Stimulated activated naive CD8-positive, alpha-beta T cell treated with anti-CD3 and anti-CD28 coated beads, Interleukin-15, Interleukin-2, amounts not matched to agents 100 U/mL and 50 U/mL, for 24 hours (primary cell): ENCODE results near the gene PYGO1.
"Not testable (repeated sequence)": the region's sequence is repeated elsewhere in the genome, so short reads cannot be mapped to it uniquely, and the experiment has no call there.

Experiments used
- ATAC-seq: fragments of 150-1000 bp; cut with Tn5 transposase; one replicate; pipeline ENCODE4 v1.10.0; 2021
- DNase-seq: peaks from one replicate; pipeline ENCODE4 v3.0.0; 2021

Gene PYGO1

GRCh38 chr15:55588070-55588814 lies at the start of gene PYGO1:
Gene PYGO1 (minus strand): TSS chr15:55588345. CDS start chr15:55587883, 462 bp downstream.
- peak; percentile 48 for DNase-seq
- ATAC-seq: peak; percentile 86

GRCh38 chr15:55637086-55637485 lies 48.9 kb upstream of the PYGO1 start:
- ATAC-seq: no peak
- DNase-seq: no peak

GRCh38 chr15:55633731-55634130 lies 45.6 kb upstream of the PYGO1 start:
- ATAC-seq (no peak), DNase-seq (no peak)

- ATAC-seq: no peak
- DNase-seq: no peak
Observed at GRCh38 chr15:55632434-55632833, 44.3 kb upstream of the PYGO1 start.

- no peak for ATAC-seq
- DNase-seq: no peak
Observed at GRCh38 chr15:55630858-55631257, 42.7 kb upstream of the PYGO1 start.

- DNase-seq (no peak), ATAC-seq (no peak)
Observed at GRCh38 chr15:55628369-55628730, 40.2 kb upstream of the PYGO1 start.

GRCh38 chr15:55627730-55628368 lies 39.7 kb upstream of the PYGO1 start:
- no peak for ATAC-seq
- DNase-seq: no peak

GRCh38 chr15:55619783-55620182 lies 31.6 kb upstream of the PYGO1 start:
- DNase-seq (no peak), ATAC-seq (no peak)

GRCh38 chr15:55618387-55618786 lies 30.2 kb upstream of the PYGO1 start:
- ATAC-seq: no peak
- no peak for DNase-seq

GRCh38 chr15:55615445-55615844 lies 27.3 kb upstream of the PYGO1 start:
- no peak for DNase-seq
- no peak for ATAC-seq

GRCh38 chr15:55613727-55614126 lies 25.6 kb upstream of the PYGO1 start:
- no peak for DNase-seq
- ATAC-seq: no peak

- ATAC-seq (no peak), DNase-seq (no peak)
Observed at GRCh38 chr15:55606214-55606613, 18.1 kb upstream of the PYGO1 start.

- no peak for DNase-seq
- ATAC-seq: no peak
Observed at GRCh38 chr15:55601374-55601773, 13.2 kb upstream of the PYGO1 start.

- DNase-seq (no peak), ATAC-seq (no peak)
Observed at GRCh38 chr15:55599439-55599838, 11.3 kb upstream of the PYGO1 start.

GRCh38 chr15:55593019-55593418 lies 4.9 kb upstream of the PYGO1 start:
- ATAC-seq, DNase-seq: not testable (repeated sequence)

- DNase-seq (no peak), ATAC-seq (no peak)
Observed at GRCh38 chr15:55590788-55591187, 2.6 kb upstream of the PYGO1 start.

- DNase-seq: no peak
- ATAC-seq: no peak
Observed at GRCh38 chr15:55589287-55589686, 1.1 kb upstream of the PYGO1 start.

GRCh38 chr15:55588815-55589115 lies 620 bp upstream of the PYGO1 start:
- no peak for ATAC-seq

GRCh38 chr15:55587321-55588069 lies 650 bp downstream of the PYGO1 start:
- DNase-seq (peak; percentile 33), ATAC-seq (peak; percentile 13)

More at GRCh38 chr15:55588815-55589115, 620 bp upstream of the PYGO1 start:
- DNase-seq: no peak

GRCh38 chr15:55586808-55587207 lies 1.3 kb downstream of the PYGO1 start:
- DNase-seq (no peak), ATAC-seq (no peak)

GRCh38 chr15:55576943-55577342 lies 11.2 kb downstream of the PYGO1 start:
- ATAC-seq (no peak), DNase-seq (no peak)

GRCh38 chr15:55574096-55574495 lies 14.0 kb downstream of the PYGO1 start:
- no peak for ATAC-seq
- no peak for DNase-seq

GRCh38 chr15:55573224-55573623 lies 14.9 kb downstream of the PYGO1 start:
- DNase-seq (no peak), ATAC-seq (no peak)
